Stimulated activated memory B cell treated with anti-CD40 and anti-IgM and Interleukin-4, amounts not matched to agents 10 μg/mL and 1 μg/mL and 100 μg/mL, for 72 hours (primary cell): ENCODE results near the gene B9D1.

Experiments
- ATAC-seq: fragments of 150-1000 bp; cut with Tn5 transposase; 2 replicates; pipeline ENCODE4 v1.10.0; 2021
- H3K27ac Mint-ChIP-seq: one replicate; pipeline ENCODE4 v1.8.0; 2022; ENCODE audit warnings: mild to moderate bottlenecking, mixed read lengths
- H3K27me3 Mint-ChIP-seq: one replicate; pipeline ENCODE4 v1.8.0; 2022; ENCODE audit warnings: mixed read lengths
- H3K36me3 Mint-ChIP-seq: one replicate; pipeline ENCODE4 v1.8.0; 2022; ENCODE audit warnings: mixed read lengths
- H3K4me1 Mint-ChIP-seq: one replicate; pipeline ENCODE4 v1.8.0; 2022; ENCODE audit warnings: mixed read lengths
- H3K4me3 Mint-ChIP-seq: one replicate; pipeline ENCODE4 v1.8.0; 2022; ENCODE audit warnings: mild to moderate bottlenecking, moderate library complexity, mixed read lengths
- H3K9me3 Mint-ChIP-seq: one replicate; pipeline ENCODE4 v1.8.0; 2022; ENCODE audit warnings: mixed read lengths

The B9D1 gene

DNA sequence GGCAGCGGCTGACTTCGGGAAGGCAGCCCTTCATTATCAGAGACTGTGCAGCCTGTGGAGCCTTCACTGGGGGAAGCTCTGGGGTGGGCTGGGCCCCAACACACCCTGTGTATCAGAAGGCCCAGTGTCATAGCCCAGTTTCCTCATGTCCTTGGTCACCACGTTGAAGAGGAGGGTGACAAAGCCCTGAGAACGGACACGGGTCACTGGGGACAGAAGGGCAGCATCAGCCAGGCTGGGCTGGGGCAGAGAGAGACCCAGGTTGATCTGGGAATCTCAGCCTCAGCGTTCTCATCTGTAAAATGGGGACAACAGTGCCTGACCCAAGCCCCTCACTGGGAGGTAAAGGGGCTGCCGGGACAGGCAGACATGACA, 19.3 kb downstream of the B9D1 start:
- Mint-ChIP-seq H3K9me3 (no peaks in the 10 kb centered on the region), H3K27ac (no peak overlapping the region), H3K27me3 (peaks cover 16% of the 10 kb centered on the region), H3K4me3 (no peak overlapping the region), H3K4me1 (peaks cover 17% of the 10 kb centered on the region), H3K36me3 (no peaks in the 10 kb centered on the region)
- ATAC-seq = no peak

DNA sequence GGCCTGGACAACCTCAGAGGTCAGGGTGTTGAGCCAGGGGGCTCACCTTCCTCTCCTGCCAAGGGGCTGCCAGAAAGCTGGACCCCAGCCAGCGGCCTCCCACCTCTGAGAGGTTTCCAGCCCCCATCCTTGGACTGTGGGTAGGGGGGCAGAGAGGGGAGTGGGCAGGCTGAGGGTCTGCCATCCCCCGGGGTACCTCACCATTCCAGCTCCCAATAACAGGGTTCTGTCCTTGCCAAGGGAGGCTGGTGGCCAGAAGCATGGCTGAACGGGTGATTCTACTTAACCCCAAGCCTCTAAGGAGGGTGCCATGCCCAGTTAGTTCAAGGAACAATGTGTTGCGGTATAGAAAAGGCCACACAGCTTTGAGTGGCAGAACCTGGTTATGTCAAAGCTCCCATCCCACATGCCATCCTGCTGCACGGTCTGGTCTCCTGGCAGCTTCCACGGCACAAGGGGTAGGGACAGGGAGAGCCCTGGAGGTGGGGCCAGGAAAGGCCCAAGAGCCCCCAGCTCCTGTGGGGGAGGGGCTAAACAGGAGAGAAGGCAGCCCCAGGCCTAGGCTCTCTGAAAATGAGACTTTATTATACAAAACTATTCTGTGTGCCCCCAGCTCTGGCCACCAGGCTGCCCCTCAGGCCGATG, 19.8 kb downstream of the B9D1 start:
- no peaks in the 10 kb centered on the region for H3K9me3 Mint-ChIP-seq
- H3K27ac Mint-ChIP-seq = no peak overlapping the region
- H3K4me3 Mint-ChIP-seq = no peak overlapping the region
- no peak for ATAC-seq
- peaks cover 14% of the 10 kb centered on the region for H3K4me1 Mint-ChIP-seq
- peaks cover 16% of the 10 kb centered on the region for H3K27me3 Mint-ChIP-seq
- no peaks in the 10 kb centered on the region for H3K36me3 Mint-ChIP-seq

DNA sequence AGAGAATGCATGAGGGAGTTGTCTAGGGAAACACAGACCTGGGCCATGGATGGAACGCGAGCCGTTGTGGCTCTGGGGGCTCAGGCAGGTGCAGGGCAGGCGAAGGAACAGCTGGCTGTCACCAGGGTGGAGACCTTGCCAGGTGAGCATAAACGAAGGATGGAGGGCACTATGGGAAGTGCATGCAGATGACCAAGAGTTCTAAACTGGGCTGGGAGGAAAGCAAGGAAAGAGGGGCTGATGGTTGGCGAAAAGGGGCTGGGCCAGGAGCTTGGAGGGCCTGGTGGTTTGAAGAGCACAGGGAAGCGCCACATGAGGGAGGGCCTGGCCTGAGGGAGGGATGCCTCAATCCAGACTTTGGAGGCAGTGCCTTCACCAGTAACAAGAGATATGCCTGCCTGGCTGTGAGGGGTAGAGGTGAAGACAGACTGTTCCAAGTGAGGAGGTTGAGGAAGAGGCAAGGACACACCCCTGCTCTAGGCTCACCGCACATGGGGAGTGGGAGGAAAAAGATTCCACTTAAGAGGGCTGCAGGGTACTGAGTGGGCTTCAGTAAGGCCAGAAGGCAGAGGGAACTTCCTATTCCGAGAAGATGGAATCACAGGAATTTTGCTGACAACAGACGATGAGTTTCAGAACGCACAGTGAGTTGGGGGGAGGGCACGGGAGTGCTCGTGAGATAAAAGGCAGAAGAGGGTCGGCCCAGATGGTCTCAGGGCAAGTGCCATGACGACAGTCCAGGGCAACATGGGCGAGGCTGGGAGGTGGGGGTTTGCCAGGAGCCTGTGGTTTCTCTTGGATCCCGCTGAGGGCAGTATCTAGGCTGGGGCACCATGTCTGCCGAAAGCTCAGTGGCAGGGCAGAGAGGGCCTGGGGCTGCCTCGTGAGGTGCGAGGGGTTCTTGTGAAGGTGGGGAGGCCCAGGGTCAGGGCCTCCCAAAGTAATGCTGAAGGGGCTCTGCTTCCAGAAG, 20.6 kb downstream of the B9D1 start:
- peak overlapping the region; percentile 6 for H3K27ac Mint-ChIP-seq

DNA sequence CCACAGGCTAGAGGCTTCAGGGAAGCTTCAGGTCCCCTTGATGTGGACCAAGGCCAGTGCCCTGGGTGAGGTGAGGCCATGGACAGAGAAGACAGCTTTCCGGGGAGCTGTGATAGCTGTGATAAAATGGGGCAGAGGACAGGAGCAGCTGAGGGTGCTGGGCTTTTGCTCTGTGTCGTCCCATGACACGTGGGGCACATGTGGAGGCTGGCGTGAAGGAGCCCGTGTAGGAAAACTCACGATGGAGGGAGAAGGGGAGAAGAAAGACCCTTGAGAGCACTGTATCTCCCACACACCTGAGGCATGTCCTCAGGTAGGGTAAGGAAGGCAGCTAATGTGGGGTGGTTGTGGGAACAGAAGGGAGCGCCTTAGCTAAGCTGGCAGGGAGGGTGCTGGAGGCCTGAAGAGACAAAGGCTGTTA, 21.3 kb downstream of the B9D1 start:
- Mint-ChIP-seq H3K4me1 (peaks cover 7% of the 10 kb centered on the region), H3K27ac (no peak overlapping the region), H3K9me3 (no peaks in the 10 kb centered on the region), H3K36me3 (no peaks in the 10 kb centered on the region), H3K27me3 (peaks cover 24% of the 10 kb centered on the region), H3K4me3 (no peak overlapping the region)
- no peak for ATAC-seq

More for the DNA sequence above, 20.6 kb downstream of the B9D1 start:
- Mint-ChIP-seq H3K27me3 (peaks cover 21% of the 10 kb centered on the region), H3K9me3 (no peaks in the 10 kb centered on the region), H3K4me1 (peaks cover 11% of the 10 kb centered on the region), H3K4me3 (no peak overlapping the region), H3K36me3 (no peaks in the 10 kb centered on the region)
- no peak for ATAC-seq

DNA sequence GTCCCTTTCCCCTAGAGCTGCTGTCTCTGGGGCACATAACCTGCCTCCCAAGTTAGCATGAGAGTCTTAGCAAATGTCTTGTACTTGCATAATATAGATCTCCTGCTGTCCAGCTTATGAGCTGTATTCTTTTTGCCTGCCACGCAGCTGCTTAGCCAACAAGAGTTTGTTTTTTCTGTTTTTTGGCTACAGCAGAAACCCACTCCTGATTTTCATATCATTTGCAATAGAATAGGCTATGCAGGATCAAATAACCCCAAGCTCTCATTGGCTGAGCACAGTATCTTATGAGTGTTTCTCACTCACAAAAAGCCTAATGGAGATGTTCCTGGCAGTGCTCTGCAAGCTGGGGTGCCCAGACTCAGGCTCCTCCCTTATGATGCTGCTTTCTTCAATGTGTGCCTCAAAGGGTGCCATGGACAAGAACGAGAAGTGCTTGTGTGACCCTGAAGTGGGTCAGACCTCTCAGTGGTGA, 23.1 kb downstream of the B9D1 start:
- Mint-ChIP-seq H3K27ac (no peak overlapping the region), H3K9me3 (no peaks in the 10 kb centered on the region), H3K4me3 (no peak overlapping the region), H3K4me1 (peaks cover 7% of the 10 kb centered on the region), H3K27me3 (peaks cover 24% of the 10 kb centered on the region), H3K36me3 (peaks cover 9% of the 10 kb centered on the region)
- no peak for ATAC-seq

DNA sequence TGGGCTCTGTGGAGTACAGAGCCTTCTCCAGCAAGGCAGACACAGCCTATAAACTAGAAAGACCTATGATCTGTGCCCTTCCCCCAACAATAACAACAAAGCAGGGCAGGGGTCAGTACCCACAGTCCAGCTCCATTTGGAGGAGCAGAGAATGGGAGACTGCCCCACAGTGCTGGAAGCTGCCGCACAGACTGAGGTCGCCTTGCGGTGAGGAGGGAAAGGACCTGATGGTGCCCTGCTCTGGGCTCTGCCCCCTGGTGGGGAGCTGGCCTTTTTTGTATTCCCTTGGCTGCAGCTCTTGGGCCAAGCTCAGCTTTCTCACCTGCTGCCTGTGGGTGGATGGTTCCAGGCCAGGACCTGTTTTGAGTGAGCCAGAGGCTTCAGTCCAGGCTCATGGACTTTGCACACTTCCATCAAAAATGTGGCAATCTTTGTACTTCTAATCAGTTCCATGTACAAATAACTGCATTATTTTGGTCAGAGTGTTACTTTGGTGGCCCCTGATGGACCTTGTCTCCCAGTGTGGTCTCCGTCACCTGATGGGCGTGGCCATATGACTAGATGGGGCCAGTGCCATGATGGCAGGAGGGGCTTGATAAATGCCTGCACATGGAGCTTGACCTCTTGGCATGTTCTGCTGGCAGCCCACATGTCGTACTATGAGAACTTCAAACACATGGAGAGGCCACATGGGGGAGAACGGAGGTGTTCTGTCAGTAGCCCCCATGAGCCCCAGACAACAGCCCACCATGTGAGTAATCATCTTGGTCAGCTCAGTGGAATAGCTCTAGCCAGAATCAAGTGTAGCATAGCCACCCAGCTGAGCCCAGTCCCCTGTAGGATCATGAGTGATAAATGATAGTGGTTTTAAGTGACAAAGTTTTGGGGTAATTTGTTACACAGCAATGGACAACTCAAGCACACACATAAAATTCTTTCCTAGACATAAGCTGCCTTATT, 24.2 kb downstream of the B9D1 start:
- H3K4me3 Mint-ChIP-seq = no peak overlapping the region
- ATAC-seq = peak; percentile 88
- no peak overlapping the region for H3K27ac Mint-ChIP-seq
- H3K36me3 Mint-ChIP-seq = peaks cover 13% of the 10 kb centered on the region
- peaks cover 7% of the 10 kb centered on the region for H3K4me1 Mint-ChIP-seq
- no peaks in the 10 kb centered on the region for H3K9me3 Mint-ChIP-seq
- H3K27me3 Mint-ChIP-seq = peaks cover 24% of the 10 kb centered on the region

DNA sequence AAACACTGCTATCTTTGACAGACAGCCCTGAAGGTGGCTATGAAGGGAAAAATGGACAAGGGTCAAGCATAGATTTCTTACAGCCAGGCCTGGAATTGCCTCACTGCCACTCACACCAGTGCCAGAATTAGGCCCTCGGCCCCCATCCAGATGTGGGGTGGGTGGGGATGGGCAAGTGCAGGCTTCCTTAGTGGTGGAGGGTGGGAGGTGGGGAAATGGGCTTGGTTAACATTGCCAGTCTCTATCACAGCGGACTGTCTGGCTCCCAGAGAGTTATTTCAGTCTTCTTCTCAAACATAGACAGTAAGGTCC, 24.9 kb downstream of the B9D1 start:
- peaks cover 24% of the 10 kb centered on the region for H3K27me3 Mint-ChIP-seq
- H3K9me3 Mint-ChIP-seq = no peaks in the 10 kb centered on the region
- no peak for ATAC-seq
- H3K4me3 Mint-ChIP-seq = no peak overlapping the region
- peaks cover 11% of the 10 kb centered on the region for H3K4me1 Mint-ChIP-seq
- H3K27ac Mint-ChIP-seq = no peak overlapping the region
- H3K36me3 Mint-ChIP-seq = peaks cover 13% of the 10 kb centered on the region

DNA sequence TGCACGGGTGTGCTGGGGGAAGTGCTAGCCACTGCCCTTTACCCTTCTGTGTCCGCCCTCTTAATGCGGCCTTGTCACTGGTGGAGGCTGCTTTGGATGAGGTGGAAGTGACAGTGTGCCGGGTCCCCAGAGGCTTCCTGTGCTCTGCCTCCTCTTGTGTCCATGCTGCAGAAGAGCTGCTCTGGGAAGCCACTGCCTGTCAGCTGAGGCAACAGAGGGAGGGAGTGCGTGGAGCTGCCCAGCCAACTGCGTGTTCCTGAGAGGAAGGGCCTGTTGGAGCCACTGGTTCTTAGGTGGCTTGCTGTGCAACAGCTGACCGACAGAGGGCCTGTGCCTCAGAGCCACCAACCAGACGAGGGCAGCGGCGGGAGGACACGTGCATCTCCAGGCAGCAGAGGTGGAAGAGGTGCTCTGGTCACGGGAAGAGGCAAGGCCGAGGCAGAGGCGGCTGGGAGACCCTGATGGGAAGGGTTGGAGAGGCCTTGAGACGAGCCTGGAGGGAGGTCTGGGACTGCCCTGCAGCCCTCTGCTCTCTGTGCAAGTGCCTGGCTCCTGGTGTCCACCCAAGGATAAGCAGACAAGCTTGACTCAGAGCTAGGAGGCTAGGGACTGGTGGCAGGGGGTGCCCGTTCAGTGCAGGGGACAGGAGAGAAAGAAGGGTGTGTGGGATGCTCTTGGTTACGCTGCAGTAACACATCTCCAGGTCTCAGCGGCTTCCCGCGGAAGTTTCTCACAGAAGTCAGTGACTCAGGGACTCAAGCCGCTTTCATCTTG, 25.4 kb downstream of the B9D1 start:
- Mint-ChIP-seq H3K36me3 (peaks cover 13% of the 10 kb centered on the region), H3K4me1 (peaks cover 13% of the 10 kb centered on the region), H3K27ac (no peak overlapping the region), H3K27me3 (peaks cover 21% of the 10 kb centered on the region), H3K9me3 (no peaks in the 10 kb centered on the region), H3K4me3 (no peak overlapping the region)
- ATAC-seq = no peak

DNA sequence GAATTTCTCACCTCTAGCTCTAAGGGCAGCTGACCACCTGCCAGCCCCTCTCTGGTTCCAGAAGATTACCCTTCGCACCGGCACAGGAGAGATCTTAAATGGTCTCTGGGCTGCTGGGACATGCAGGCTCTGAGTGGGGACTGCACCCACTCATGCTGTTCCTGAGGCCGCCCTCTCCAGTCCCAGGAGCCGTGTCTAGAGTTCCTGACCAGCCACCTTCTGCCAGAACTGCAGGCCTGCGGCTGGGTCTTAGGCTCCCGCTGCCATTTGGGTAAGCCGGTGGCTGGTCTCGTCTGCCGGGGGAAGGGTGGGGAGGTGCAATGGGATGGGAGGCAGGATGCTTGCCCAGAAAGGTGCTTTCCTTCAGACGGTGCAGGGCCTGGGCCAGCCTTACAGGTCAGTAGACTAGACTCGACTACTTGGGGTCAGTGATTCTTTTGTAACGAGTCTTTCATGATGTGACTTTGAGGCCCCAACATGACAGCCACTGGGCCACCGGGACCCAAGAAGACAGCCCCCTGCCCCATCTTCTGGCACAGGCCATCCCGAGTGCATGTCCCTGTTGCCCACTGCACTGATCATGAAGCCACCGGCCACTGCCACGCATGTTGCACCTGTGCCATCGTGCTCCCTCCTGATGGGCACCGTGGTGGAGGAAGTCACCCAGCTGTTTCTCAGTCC, 26.4 kb downstream of the B9D1 start:
- Mint-ChIP-seq H3K4me3 (no peak overlapping the region), H3K4me1 (peaks cover 13% of the 10 kb centered on the region), H3K27me3 (peaks cover 11% of the 10 kb centered on the region), H3K27ac (no peak overlapping the region), H3K9me3 (no peaks in the 10 kb centered on the region), H3K36me3 (peaks cover 13% of the 10 kb centered on the region)
- no peak for ATAC-seq

DNA sequence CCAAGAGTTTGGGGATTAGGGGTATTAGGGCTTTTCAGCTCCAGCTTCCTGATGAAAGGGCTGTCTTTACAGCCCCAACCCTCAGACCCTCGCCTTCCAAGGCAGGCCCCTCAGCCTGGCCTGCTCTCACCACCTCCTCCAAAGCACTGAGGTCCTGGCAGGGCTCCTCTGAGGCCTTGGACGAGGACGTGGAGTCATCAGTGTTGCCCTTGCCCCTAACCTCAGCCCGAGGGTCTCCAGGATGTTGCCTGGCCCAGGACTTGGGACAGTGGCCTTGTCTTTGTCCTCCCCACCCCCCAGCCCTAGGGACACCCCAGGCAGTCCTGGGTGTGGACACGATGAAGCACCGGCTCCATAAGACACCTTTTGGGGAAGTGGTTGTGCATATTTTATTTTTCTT, 28.2 kb downstream of the B9D1 start:
- Mint-ChIP-seq H3K27ac (no peak overlapping the region), H3K36me3 (peaks cover 20% of the 10 kb centered on the region), H3K4me1 (peaks cover 13% of the 10 kb centered on the region), H3K4me3 (no peak overlapping the region), H3K27me3 (peaks cover 8% of the 10 kb centered on the region), H3K9me3 (no peaks in the 10 kb centered on the region)
- no peak for ATAC-seq

DNA sequence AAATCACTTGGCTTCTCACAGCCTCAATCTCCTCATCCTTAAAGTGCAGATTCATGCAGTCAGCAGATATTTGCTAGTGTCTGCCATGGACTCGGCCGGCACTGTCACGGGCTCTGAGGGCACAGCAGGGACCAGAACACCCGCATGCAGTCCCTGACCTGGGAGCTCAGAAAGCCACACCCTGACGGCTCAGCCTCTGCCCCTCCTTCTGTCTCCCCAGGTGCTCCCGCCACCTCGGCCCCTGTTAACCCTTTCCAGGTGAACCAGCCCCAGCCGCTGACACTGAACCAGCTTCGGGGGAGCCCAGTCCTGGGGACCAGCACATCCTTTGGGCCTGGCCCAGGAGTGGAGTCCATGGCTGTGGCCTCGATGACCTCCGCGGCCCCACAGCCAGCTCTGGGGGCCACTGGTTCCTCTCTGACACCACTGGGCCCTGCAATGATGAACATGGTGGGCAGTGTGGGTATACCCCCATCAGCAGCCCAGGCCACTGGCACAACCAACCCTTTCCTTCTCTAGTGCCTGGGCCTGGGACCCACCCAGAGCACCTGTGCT, 28.7 kb downstream of the B9D1 start:
- Mint-ChIP-seq H3K27me3 (peaks cover 8% of the 10 kb centered on the region), H3K4me1 (peaks cover 13% of the 10 kb centered on the region), H3K27ac (no peak overlapping the region), H3K9me3 (no peaks in the 10 kb centered on the region), H3K4me3 (no peak overlapping the region), H3K36me3 (peaks cover 20% of the 10 kb centered on the region)
- ATAC-seq = no peak

DNA sequence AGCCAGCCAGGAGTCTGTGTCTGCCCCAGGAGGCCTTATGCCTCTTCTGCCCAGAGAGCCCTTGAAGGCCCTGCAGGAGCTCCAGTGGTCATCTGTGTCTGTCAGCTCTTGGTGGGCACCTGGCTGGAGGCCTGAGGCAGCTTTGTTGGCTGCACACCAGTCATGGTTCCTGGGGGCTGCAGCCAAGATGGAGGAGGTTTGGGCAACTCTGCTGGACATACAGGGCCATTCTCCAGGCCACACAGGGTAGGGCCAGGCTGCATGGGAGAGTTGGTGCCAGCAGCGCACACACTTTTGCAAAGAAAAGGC, 29.4 kb downstream of the B9D1 start:
- no peak overlapping the region for H3K4me3 Mint-ChIP-seq
- peaks cover 8% of the 10 kb centered on the region for H3K27me3 Mint-ChIP-seq
- peaks cover 13% of the 10 kb centered on the region for H3K4me1 Mint-ChIP-seq
- H3K27ac Mint-ChIP-seq = no peak overlapping the region
- H3K36me3 Mint-ChIP-seq = peaks cover 20% of the 10 kb centered on the region
- H3K9me3 Mint-ChIP-seq = no peaks in the 10 kb centered on the region
- ATAC-seq = no peak

DNA sequence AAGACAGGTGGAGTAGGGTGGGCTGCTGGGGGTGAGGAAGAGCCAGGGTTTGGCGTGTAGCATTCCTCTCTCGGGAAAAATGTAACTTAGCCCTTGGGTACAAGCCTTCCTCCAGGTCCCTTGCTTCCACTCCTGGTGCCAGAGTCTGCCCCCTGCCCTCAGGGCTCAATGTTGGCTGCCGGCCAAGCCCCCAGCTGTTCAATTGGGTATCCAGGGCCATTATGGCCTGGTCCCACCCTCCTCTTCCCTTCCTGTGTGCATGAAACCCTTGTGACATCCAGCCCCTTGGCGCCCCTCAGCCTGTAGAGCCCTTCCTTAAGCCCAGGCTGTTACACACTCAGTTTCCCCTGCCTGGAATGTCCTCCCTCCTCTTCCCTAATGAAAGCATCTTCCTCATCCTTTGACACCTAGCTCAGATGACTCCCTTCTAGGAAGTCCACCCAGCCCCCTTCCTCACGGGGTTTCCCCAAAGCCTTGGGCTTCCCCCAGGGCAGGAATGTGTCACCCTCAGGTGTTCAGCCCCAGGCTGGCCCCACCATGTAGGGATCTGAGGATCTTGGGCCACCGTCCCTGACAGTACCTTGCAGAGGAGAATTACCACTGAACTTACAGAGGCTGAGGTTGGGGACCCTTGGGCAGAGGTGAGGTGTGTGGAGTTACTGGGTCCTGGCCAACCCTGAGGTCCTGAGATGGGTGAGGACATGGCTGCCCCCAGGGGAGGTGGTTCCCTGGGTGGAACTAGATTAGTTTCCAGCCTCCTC, 30.0 kb downstream of the B9D1 start:
- H3K27ac Mint-ChIP-seq = no peak overlapping the region

More for the DNA sequence above, 30.0 kb downstream of the B9D1 start:
- Mint-ChIP-seq H3K9me3 (no peaks in the 10 kb centered on the region), H3K27me3 (peaks cover 8% of the 10 kb centered on the region), H3K4me3 (no peak overlapping the region), H3K36me3 (peaks cover 20% of the 10 kb centered on the region), H3K4me1 (peaks cover 13% of the 10 kb centered on the region)
- peak; percentile 52 for ATAC-seq
